IMR-90 (cell line): ENCODE results near the gene MARCHF6. TPM values are rescaled to one million over a fixed set of nuclear protein-coding genes. Genes with fewer than 3 reads are reported as not detected.

Experiments used
- ATAC-seq: fragments of 200-7000 bp; cut with Tn5 transposase; 2 replicates; pipeline ENCODE4 v1.9.1; 2020; ENCODE audit warnings: low read depth, mild to moderate bottlenecking, moderate library complexity
- BruUV-seq: library from RNA; stranded (reverse); fragments of 400-500 nt; replicated peaks from 2 replicates; lab custom pipeline; 2021; lab: Mats Ljungman, UMichigan
- CTCF ChIA-PET: fragments of 300-600 bp; formaldehyde crosslinking; extraction: SDS; loops from one replicate; lab custom pipeline; 2021; ENCODE audit warnings: antibody characterized with exemption; lab: Yijun Ruan, JAX
- POLR2A ChIA-PET: fragments of 300-600 bp; sonication (Branson Sonifier 250); formaldehyde crosslinking; loops from one replicate; lab custom pipeline; 2022; ENCODE audit warnings: antibody characterized with exemption; ENCODE audit not compliant: unreplicated experiment; lab: Charles Lee
- DNase-seq: peaks from one replicate; pipeline ENCODE4 v3.0.0; 2013
- H2AFZ ChIP-seq: replicated peaks from 2 replicates; pipeline ENCODE3; 2013; ENCODE audit warnings: low read length, mild to moderate bottlenecking; ENCODE audit not compliant: poor library complexity
- H2AK5ac ChIP-seq: 2 replicates; pipeline ENCODE4 v1.6.1; 2013; ENCODE audit warnings: low read depth, low read length, inconsistent platforms
- H2AK9ac ChIP-seq: replicated peaks from 2 replicates; pipeline ENCODE3; 2013; ENCODE audit warnings: mild to moderate bottlenecking, low read depth, low read length, moderate library complexity; ENCODE audit not compliant: poor library complexity
- H2BK120ac ChIP-seq: 2 replicates; pipeline ENCODE4 v1.6.1; 2013; ENCODE audit warnings: low read depth, low read length, inconsistent platforms
- H2BK15ac ChIP-seq: 3 replicates; pipeline ENCODE4 v1.6.1; 2013; ENCODE audit warnings: low read depth, low read length, inconsistent platforms
- H2BK20ac ChIP-seq: 2 replicates; pipeline ENCODE4 v1.6.1; 2013; ENCODE audit warnings: low read depth, mild to moderate bottlenecking, inconsistent platforms, low read length, moderate library complexity
- H2BK5ac ChIP-seq: 2 replicates; pipeline ENCODE4 v1.6.1; 2013; ENCODE audit warnings: mild to moderate bottlenecking, low read depth, low read length, inconsistent platforms; ENCODE audit not compliant: poor library complexity, severe bottlenecking
- H3K14ac ChIP-seq: replicated peaks from 2 replicates; pipeline ENCODE4 v1.6.1; 2013; ENCODE audit warnings: low read depth, low read length, inconsistent platforms
- H3K18ac ChIP-seq: 2 replicates; pipeline ENCODE4 v1.6.1; 2013; ENCODE audit warnings: low read depth, low read length, control low read depth
- H3K23ac ChIP-seq: 2 replicates; pipeline ENCODE4 v1.6.1; 2013; ENCODE audit warnings: low read depth, low read length, inconsistent platforms
- H3K27ac ChIP-seq: 2 replicates; pipeline ENCODE4 v1.5.1; 2013; ENCODE audit warnings: mild to moderate bottlenecking, control low read depth, low read length; ENCODE audit not compliant: insufficient read depth
- H3K27me3 ChIP-seq: 2 replicates; pipeline ENCODE4 v1.6.1; 2013; ENCODE audit warnings: low read length; ENCODE audit not compliant: control insufficient read depth, insufficient read depth
- H3K36me3 ChIP-seq: 2 replicates; pipeline ENCODE4 v1.6.1; 2013; ENCODE audit warnings: low read length, mixed read lengths; ENCODE audit not compliant: control insufficient read depth, insufficient read depth
- H3K4ac ChIP-seq: 2 replicates; pipeline ENCODE4 v1.6.1; 2013; ENCODE audit warnings: low read depth, low read length, inconsistent platforms
- H3K4me1 ChIP-seq: 2 replicates; pipeline ENCODE4 v1.6.1; 2013; ENCODE audit warnings: low read length, mixed read lengths; ENCODE audit not compliant: control insufficient read depth, insufficient read depth
- H3K4me2 ChIP-seq: 2 replicates; pipeline ENCODE4 v1.6.1; 2013; ENCODE audit warnings: low read depth, mild to moderate bottlenecking, control low read depth, low read length, moderate library complexity
- H3K4me3 ChIP-seq: 2 replicates; pipeline ENCODE4 v1.5.1; 2013; ENCODE audit warnings: low read depth, mild to moderate bottlenecking, control low read depth, low read length, moderate library complexity; ENCODE audit not compliant: insufficient read depth
- H3K56ac ChIP-seq: 2 replicates; pipeline ENCODE4 v1.6.1; 2013; ENCODE audit warnings: low read length, inconsistent platforms; ENCODE audit not compliant: insufficient read depth; ENCODE audit errors: extremely low read depth
- H3K79me1 ChIP-seq, 2 experiments: 2 replicates each; pipeline ENCODE4 v1.6.1; 2013; ENCODE audit warnings: low read length in 2 of 2, inconsistent platforms in 1 of 2, low read depth in 1 of 2
- H3K9ac ChIP-seq: 2 replicates; pipeline ENCODE4 v1.6.1; 2013; ENCODE audit warnings: low read depth, low read length, control low read depth
- H3K9me1 ChIP-seq: 2 replicates; pipeline ENCODE4 v1.6.1; 2013; ENCODE audit warnings: low read length, inconsistent platforms; ENCODE audit not compliant: insufficient read depth
- H3K9me3 ChIP-seq: 2 replicates; pipeline ENCODE4 v1.6.1; 2013; ENCODE audit warnings: low read length; ENCODE audit not compliant: control insufficient read depth, insufficient read depth
- H4K20me1 ChIP-seq: 2 replicates; pipeline ENCODE4 v1.6.1; 2013; ENCODE audit warnings: low read length, inconsistent platforms; ENCODE audit not compliant: insufficient read depth
- H4K5ac ChIP-seq: 2 replicates; pipeline ENCODE4 v1.6.1; 2013; ENCODE audit warnings: mild to moderate bottlenecking, low read depth, low read length, control low read depth
- H4K8ac ChIP-seq, 2 experiments: 2 replicates each; pipeline ENCODE4 v1.6.1; 2013; ENCODE audit warnings: low read depth in 2 of 2, low read length in 2 of 2, control low read depth in 1 of 2, inconsistent platforms in 1 of 2
- H4K91ac ChIP-seq: 2 replicates; pipeline ENCODE4 v1.6.1; 2013; ENCODE audit warnings: low read depth, low read length, inconsistent platforms; ENCODE audit not compliant: insufficient read depth
- BHLHE40 ChIP-seq: fragments of 150-350 bp; IDR thresholded peaks from 2 replicates; pipeline ENCODE4 v1.6.1; 2016; ENCODE audit warnings: mild to moderate bottlenecking, low read depth, low read length
- CEBPB ChIP-seq: IDR thresholded peaks from 2 replicates; pipeline ENCODE4 v1.6.1; 2012; ENCODE audit warnings: low read depth, low read length, improper control_type of control experiment
- CHD1 ChIP-seq: IDR thresholded peaks from 2 replicates; pipeline ENCODE4 v1.6.1; 2012; ENCODE audit warnings: low read depth, low read length, improper control_type of control experiment
- CTCF ChIP-seq: conservative IDR thresholded peaks from 2 replicates; pipeline ENCODE4 v1.5.1; 2012; ENCODE audit warnings: mild to moderate bottlenecking, low read depth, low read length, improper control_type of control experiment
- ELK1 ChIP-seq: fragments of 150-350 bp; IDR thresholded peaks from 2 replicates; pipeline ENCODE4 v1.6.1; 2016; ENCODE audit warnings: low read depth, mild to moderate bottlenecking, low read length, moderate library complexity, borderline replicate concordance
- FOS ChIP-seq: fragments of 150-350 bp; IDR thresholded peaks from 2 replicates; pipeline ENCODE4 v1.6.1; 2016; ENCODE audit warnings: low read depth, low read length
- MAFK ChIP-seq: IDR thresholded peaks from 2 replicates; pipeline ENCODE4 v1.6.1; 2012; ENCODE audit warnings: low read depth, low read length, improper control_type of control experiment
- MAZ ChIP-seq: IDR thresholded peaks from 2 replicates; pipeline ENCODE4 v1.6.1; 2012; ENCODE audit warnings: low read depth, mild to moderate bottlenecking, low read length, improper control_type of control experiment, moderate library complexity, borderline replicate concordance
- MXI1 ChIP-seq: IDR thresholded peaks from 2 replicates; pipeline ENCODE4 v1.6.1; 2012; ENCODE audit warnings: low read depth, mild to moderate bottlenecking, low read length, moderate library complexity, borderline replicate concordance
- NFE2L2 ChIP-seq: fragments of 150-350 bp; IDR thresholded peaks from 2 replicates; pipeline ENCODE4 v1.6.1; 2016; ENCODE audit warnings: low read depth, mild to moderate bottlenecking, low read length
- POLR2A ChIP-seq: IDR thresholded peaks from 2 replicates; pipeline ENCODE4 v1.6.1; 2012; ENCODE audit warnings: mild to moderate bottlenecking, low read depth, low read length
- RAD21 ChIP-seq: IDR thresholded peaks from 2 replicates; pipeline ENCODE4 v1.6.1; 2012; ENCODE audit warnings: low read length, improper control_type of control experiment
- RCOR1 ChIP-seq: IDR thresholded peaks from 2 replicates; pipeline ENCODE4 v1.6.1; 2012; ENCODE audit warnings: mild to moderate bottlenecking, low read length, improper control_type of control experiment; ENCODE audit not compliant: insufficient replicate concordance
- RFX5 ChIP-seq: IDR thresholded peaks from 2 replicates; pipeline ENCODE4 v1.8.0; 2012; ENCODE audit warnings: low read depth, mild to moderate bottlenecking, low read length, moderate library complexity
- SMC3 ChIP-seq: fragments of 150-350 bp; IDR thresholded peaks from 2 replicates; pipeline ENCODE4 v1.6.1; 2016; ENCODE audit warnings: low read depth, mild to moderate bottlenecking, antibody characterized with exemption, low read length, moderate library complexity
- USF2 ChIP-seq: fragments of 150-350 bp; IDR thresholded peaks from 2 replicates; pipeline ENCODE4 v1.6.1; 2017; ENCODE audit warnings: mild to moderate bottlenecking, antibody characterized with exemption, low read length, low read depth
- WGBS, 2 experiments: methylation state at CpG; one replicate each; pipeline versions ENCODE4 v1.1.5 to v1.1.7; 2013; ENCODE audit warnings: missing lambda C conversion rate in 2 of 2; ENCODE audit not compliant: insufficient read length in 1 of 2; ENCODE audit errors: extremely low coverage in 2 of 2; 5-methylcytosine and 5-hydroxymethylcytosine counted together
- dilution Hi-C: fragments of 300-500 bp; cut with HindIII; formaldehyde crosslinking; loops from one replicate; pipeline ENCODE4 v1.14.3; 2018; ENCODE audit warnings: low sequenced_read_pairs; ENCODE audit not compliant: unreplicated experiment
- in situ Hi-C: fragments of 300-500 bp; cut with MboI; formaldehyde crosslinking; loops from 3 replicates; pipeline ENCODE4 v1.14.3; 2019; ENCODE audit warnings: low sequenced_read_pairs, inconsistent platforms, mixed read lengths
- intact Hi-C: fragments of 100-400 bp; cut with micrococcal nuclease; formaldehyde crosslinking; loops from 2 replicates; pipeline ENCODE4 v1.10.0; 2022
- polyA plus RNA-seq, 3 experiments: library from polyadenylated mRNA; depleted of rRNA; stranded (reverse); fragments of >200 nt; gene quantifications; 2 replicates each; pipeline ENCODE4 v1.2.3, GENCODE V29; 2012; ENCODE audit warnings: low replicate concordance in 1 of 3
- total RNA-seq: library from RNA; depleted of rRNA; stranded (reverse); fragments of >200 nt; gene quantifications from 2 replicates; pipeline ENCODE4 v1.2.3, GENCODE V29; 2012

Gene MARCHF6
- total and polyA plus RNA-seq, 2 of the 4 experiments (the other 2 are of a cell fraction): 55.2 to 62.6 TPM

- no peak overlapping the region for H4K8ac ChIP-seq
- no peak overlapping the region for H4K91ac ChIP-seq
- no peaks in the 10 kb centered on the region for H3K9me1 ChIP-seq
- in situ Hi-C loops: no loop called here
- no peak overlapping the region for H2BK20ac ChIP-seq
- H4K20me1 ChIP-seq: no peaks in the 10 kb centered on the region
- H3K4me3 ChIP-seq: no peak overlapping the region
- no peaks in the 10 kb centered on the region for H3K36me3 ChIP-seq
- H3K14ac ChIP-seq: no peak overlapping the region
- H3K79me1 ChIP-seq: no peaks in the 10 kb centered on the region
- no peak overlapping the region for H2AFZ ChIP-seq
- H3K56ac ChIP-seq: no peak overlapping the region
- H3K4me1 ChIP-seq: no peaks in the 10 kb centered on the region
- H3K18ac ChIP-seq: no peak overlapping the region
- ATAC-seq: no peak
- no peak overlapping the region for H2BK5ac ChIP-seq
- H3K9me3 ChIP-seq: no peaks in the 10 kb centered on the region
- no peak overlapping the region for H4K5ac ChIP-seq
- intact Hi-C loops: no loop called here
- dilution Hi-C loops: no loop called here
- no peak overlapping the region for H2AK9ac ChIP-seq
- DNase-seq: no peak
- H2BK120ac ChIP-seq: no peak overlapping the region
- H3K27me3 ChIP-seq: 0 out of 2 replicates have a peak, but pooled peaks cover 2% of the 10 kb centered on the region
- H3K4ac ChIP-seq: no peak overlapping the region
- WGBS, 2 experiments: 40% methylated on average over 1 of the region's 3 CpGs; no CpG with 5 or more reads in 1 of the 2 experiments
- H2BK15ac ChIP-seq: no peak overlapping the region
- CTCF ChIA-PET: no interaction called here
- no peak for TF ChIP-seq CHD1
- no peak for TF ChIP-seq USF2
- no peak for TF ChIP-seq MXI1
- TF ChIP-seq RAD21: no peak
- no peak for TF ChIP-seq MAFK
- no peak for TF ChIP-seq RFX5
- no peak for TF ChIP-seq SMC3
- no peak for TF ChIP-seq CTCF
- no peak for TF ChIP-seq FOS
- TF ChIP-seq CEBPB: no peak
- TF ChIP-seq POLR2A: no peak
- no peak for TF ChIP-seq NFE2L2
- no peak for TF ChIP-seq MAZ
- no peak for TF ChIP-seq BHLHE40
- TF ChIP-seq RCOR1: no peak
- TF ChIP-seq ELK1: no peak
- H2AK5ac ChIP-seq: no peak overlapping the region
- H3K4me2 ChIP-seq: no peak overlapping the region
- H3K23ac ChIP-seq: no peak overlapping the region
- no peak overlapping the region for H3K9ac ChIP-seq
- H3K27ac ChIP-seq: no peak overlapping the region
- BruUV-seq: no TSS peak
- POLR2A ChIA-PET: no interaction called here
Measured at GRCh38 chr5:10339958-10340357, 13.5 kb upstream of the MARCHF6 start.
